GM21381 (cell line): ENCODE results near the gene RFWD3.
"Not testable (repeated sequence)": the region's sequence is repeated elsewhere in the genome, so short reads cannot be mapped to it uniquely, and the experiment has no call there.

Experiments used
- ATAC-seq: cut with Tn5 transposase; IDR thresholded peaks from one replicate; pipeline ENCODE4 v1.9.1; 2021; ENCODE audit warnings: mild to moderate bottlenecking, moderate library complexity; ENCODE audit not compliant: unreplicated experiment

RFWD3 gene, protein sequence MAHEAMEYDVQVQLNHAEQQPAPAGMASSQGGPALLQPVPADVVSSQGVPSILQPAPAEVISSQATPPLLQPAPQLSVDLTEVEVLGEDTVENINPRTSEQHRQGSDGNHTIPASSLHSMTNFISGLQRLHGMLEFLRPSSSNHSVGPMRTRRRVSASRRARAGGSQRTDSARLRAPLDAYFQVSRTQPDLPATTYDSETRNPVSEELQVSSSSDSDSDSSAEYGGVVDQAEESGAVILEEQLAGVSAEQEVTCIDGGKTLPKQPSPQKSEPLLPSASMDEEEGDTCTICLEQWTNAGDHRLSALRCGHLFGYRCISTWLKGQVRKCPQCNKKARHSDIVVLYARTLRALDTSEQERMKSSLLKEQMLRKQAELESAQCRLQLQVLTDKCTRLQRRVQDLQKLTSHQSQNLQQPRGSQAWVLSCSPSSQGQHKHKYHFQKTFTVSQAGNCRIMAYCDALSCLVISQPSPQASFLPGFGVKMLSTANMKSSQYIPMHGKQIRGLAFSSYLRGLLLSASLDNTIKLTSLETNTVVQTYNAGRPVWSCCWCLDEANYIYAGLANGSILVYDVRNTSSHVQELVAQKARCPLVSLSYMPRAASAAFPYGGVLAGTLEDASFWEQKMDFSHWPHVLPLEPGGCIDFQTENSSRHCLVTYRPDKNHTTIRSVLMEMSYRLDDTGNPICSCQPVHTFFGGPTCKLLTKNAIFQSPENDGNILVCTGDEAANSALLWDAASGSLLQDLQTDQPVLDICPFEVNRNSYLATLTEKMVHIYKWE

DNA sequence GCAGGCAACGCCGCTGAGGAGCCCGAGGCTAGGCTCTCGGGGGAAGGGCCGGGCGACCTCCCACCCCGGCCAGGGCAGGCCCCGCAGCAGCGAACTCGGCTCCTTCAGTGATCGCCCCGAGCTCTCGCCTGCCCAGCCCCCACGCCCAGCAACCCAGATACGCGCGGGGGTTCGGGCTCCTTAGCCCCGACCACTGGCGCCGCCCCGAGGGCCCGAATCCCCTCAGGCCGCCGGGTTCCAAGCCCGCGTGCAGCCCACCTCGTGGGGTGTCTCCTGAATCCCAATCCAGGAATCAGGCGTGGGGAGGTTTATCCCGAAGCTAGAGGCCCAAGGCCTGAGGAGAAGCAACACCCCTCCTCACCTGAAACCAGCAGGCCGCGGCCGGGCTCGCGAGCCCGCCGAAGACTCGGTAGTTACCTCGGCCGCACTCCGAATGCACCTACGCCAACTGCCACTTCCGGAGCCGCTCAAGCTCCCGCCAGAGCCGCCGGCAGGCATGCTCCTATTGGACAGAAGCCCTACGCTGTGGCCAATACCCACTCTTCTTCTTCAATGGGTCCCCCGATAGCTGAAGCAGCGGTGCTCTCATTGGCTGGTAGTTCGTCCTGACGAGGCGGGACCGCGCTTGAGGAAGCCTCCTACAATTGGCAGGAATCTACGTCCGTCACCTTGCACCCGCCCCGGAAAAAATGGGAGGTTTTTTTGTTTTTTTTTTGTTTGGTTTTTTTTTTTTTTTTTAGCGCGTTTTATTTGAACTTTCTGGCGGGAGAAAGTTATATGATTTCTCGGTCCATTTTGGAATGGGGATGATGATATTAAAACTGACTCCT, at the start of gene RFWD3:
TSS of gene RFWD3 (minus strand) at position 453 of the 830 bp plus-strand sequence. CDS start 5,428 bp downstream, outside the sequence.
- ATAC-seq, result peak; percentile 100

DNA sequence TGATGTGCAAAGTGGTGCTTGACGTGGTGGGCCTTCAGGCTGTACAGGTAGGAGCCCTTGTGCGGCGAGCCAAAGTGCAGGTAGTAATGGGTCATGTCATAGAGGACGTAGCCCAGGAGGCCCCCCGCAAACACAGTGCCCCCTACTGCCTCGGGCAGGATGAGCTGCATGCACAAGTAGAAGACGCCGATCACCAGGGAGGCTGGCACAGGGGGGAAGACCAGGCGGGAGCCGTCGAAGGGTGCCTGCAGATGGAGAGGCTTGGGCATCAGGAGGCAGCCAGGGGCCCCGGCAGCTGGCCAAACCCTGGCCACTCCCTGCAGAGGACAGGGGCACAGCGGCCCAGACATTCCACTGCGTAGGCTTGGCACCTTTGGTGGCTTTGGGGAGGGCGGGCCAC, 49.7 kb upstream of the RFWD3 start:
- ATAC-seq, result no peak

DNA sequence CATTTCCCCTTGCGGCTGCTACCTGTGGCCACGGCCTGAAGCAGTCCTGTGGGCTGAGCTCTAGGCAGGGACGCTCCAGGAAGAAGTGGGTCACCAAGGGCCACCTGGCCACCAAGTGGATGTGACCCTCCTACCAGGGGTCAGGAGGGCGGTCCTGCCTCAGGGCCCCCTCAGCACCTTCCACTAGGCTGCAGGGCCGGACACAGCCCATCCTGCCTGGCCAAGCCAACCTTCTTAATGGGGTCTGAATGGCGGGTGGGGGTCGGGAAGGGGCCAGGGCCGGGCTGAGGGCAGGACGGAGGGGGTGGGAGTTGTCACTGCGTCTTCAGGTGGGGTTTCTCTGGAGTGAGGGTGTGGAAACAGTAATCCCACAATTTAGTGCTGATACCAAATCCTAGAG, 47.2 kb upstream of the RFWD3 start:
- no peak for ATAC-seq

DNA sequence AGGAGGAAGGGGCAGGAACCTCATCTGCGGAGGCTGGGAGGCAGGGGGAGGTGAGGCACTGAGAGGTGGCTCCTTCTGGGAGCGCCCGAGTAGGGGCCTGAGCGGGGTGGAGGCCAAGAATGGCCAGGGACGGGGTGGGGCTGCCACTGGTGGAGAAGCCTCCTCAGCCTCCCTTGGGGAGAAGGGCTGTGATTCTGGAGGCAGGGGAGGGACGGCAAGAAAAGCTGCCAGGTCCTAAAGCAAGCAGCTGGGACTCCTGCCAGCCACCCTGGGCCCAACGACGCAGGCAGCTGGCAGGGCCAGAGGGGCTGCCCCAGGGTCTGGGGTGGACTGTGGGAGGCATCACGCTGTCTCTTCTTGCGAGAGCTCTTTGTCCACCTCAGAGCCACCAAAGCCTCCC, 46.6 kb upstream of the RFWD3 start:
- no peak for ATAC-seq

DNA sequence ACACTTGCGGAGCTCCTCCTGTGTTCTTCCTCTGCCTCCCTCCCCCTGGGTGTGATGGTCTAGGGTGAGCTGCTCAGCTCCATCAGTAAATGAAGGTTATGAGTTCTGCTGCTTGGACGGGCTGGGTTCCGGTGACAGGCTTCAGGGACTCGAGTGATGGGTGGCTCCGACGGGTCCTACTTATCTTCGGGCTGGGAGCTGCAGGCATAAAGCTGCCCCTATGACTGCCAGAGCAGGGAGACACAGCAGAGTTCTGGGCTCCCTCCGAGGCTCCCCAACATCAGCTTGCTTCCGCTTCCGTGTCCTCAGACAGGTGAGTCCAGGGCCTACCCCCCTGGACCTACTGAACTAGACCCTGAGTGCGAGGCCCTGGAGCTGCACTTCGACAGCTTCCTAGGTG, 45.3 kb upstream of the RFWD3 start:
- ATAC-seq, result no peak

DNA sequence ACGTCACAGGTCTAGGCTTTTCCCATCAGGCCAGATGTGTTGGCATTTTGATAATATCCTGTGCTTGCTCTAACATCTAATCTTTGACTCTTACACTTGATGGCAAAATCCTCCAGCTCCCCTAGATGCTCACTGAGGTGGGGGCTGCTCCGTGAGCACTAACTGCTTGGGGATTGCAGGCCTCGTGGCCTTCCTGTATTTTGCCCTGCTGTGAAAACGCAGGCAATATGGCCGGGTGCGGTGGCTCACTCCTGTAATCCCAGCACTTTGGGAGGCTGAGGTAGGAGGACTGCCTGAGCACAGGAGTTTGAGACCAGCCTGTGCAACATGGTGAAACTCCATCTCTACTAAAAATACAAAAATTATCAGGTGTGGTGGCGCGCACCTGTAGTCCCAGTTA, 43.7 kb upstream of the RFWD3 start:
- ATAC-seq, result no peak

DNA sequence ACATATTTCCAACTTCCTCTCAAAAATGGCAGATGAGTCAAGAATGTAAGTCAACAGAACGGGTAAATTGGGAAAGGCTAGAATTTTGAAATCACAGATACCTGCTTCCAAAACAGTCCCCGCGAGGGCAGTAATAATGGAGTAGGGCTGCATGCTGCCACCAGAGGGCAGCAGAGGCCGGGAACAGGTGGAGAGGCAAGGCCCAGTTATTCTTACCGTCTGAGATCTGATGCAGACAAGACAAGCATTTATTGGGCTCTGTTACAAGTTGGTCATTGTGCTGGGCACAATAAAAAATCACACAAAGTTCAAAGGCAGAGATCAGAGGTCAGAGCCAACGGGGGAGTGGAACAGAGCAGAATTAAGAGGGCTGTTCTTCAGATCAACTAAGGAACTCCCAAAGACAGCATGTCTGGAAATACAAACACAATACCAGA, 42.8 kb upstream of the RFWD3 start:
- ATAC-seq, result peak; percentile 73

DNA sequence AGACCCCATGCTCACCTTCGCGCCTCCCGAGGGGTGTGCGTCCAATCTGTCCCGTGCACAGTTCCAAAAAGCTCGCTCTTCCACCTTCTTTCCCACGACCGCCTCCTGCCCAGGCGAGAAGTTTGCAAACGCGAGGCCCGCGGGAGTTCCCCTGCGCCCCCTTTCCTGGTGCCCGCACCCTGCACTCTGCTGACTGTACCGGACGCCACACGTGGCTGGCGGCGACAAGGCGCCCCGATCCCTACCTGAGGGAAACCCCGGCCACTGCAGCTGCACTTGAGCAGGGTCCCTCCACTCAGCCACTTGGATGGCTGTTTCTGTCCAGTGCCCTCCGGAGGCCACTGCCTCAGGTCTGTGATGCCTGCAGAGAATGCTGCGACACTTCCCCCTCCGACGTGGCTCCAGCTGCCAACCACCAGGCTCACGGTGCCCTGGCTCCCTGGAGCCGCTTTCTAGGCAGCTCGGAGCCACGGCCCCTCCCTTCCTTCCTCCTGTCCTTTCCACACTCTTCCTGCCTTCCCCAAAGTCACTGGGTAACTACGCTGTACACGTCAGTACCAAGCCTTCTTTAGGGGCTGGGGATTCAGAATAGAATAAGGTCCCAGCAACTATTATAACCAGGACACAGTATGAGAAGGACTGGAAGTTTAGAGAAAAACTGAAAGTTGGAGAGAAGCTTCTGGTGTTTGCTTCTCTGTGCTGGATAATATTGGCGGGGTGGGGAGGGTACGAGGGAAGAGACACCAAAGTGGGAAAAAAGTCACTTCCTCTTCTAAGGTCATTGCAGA, 34.0 kb upstream of the RFWD3 start, which contains the start of gene MLKL:
TSS of gene MLKL (minus strand) at position 425 of the 788 bp plus-strand sequence. CDS start 5,105 bp downstream, outside the sequence.
- ATAC-seq, result peak; percentile 53

DNA sequence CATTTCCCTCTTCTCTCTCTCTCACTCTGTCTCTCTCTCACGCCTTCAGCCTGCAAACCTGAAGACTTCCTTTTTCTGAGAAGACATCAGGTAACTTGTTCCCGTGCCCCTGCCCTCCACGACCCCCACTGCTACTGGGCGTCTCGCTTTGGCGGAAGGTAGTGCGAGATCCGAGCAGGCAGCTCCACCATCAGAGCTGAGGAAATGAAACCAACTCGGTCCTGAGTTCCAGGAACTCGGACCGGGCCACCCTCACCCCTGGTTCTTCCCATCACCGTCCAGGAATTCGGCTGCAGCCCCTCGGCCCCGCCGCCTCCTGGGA, 33.4 kb upstream of the RFWD3 start:
- ATAC-seq, result peak; percentile 23

DNA sequence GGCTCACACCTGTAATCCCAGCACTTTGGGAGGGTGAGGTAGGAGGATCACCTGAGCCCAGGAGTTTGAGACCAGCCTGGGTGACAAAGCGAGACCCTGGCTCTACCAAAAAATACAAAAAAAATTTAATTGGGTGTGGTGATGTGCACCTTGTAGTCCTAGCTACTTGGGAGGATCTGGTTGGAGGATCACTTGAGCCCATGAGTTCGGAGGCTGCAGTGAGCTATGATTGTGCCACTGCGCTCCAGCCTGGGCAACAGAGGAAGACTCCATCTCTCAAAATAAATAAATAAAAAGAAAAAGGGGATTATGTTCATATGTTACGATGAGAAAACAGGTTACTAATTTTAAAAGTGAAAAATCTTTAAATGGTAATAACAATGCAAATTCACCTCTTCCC, 33.0 kb upstream of the RFWD3 start:
- no peak for ATAC-seq

DNA sequence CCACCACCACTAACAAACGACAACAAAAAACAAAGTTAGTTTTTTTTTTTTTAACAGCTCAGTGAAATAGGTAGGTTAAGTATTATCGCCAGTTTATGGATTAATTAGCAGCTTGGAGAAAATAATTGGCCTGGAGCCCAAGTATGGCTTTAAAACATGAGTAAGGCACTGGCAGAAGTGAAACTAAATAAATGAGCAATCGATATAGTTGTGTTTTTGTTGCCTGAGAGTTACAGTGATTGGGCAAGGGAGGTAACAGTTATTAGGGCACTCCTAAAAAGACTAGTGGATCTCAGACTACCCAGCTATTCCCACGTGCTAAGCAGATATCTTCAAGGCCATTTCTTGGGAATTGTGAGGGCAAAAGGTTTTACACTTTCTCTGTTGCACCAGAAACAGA, 31.5 kb upstream of the RFWD3 start:
- no peak for ATAC-seq

DNA sequence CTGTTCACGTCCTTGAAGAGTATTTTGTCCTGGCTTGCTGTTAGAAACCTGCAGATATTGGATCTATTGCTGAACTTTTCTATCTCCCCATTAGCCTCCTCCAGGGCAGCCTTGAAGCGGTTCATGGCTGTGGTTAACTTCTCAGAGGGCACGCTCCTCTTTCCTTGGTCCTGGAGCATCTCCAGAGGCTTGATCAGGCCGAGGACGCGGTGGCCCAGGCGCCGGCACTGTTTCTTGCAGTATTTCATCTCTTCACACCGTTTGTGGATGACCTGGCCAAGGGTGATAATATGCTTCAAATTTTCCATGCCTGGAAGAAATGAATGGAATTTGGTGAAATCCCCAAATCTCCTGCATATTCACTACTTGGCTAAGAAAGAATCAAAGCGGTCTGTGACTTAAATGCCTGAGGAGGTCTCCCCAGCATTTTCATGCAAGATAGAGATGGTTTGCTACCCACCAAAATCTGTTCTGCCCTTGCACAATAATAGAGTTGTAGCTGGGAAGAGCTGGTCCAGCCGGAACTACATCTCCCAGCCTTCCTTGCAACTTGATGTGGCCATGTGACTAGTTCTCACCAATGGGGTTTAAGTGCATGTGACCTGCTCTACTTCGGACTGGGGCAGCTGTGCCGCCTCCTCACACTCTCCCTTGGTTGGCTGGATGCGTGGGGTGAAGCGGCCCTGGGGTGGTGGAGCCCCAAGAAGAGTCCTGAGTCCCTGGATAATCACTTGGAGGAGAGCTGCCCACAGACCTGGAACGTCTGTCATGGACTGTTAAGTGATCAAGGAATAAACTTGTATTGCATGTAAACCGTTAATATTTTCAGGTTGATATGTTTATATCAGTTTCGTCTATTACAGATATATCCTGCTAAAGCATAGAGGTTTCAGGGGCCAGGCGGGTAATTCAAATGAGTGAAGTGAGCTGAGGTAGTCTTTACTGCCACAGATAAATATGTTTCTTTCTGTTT, 29.1 kb upstream of the RFWD3 start:
- peak; percentile 76 for ATAC-seq

DNA sequence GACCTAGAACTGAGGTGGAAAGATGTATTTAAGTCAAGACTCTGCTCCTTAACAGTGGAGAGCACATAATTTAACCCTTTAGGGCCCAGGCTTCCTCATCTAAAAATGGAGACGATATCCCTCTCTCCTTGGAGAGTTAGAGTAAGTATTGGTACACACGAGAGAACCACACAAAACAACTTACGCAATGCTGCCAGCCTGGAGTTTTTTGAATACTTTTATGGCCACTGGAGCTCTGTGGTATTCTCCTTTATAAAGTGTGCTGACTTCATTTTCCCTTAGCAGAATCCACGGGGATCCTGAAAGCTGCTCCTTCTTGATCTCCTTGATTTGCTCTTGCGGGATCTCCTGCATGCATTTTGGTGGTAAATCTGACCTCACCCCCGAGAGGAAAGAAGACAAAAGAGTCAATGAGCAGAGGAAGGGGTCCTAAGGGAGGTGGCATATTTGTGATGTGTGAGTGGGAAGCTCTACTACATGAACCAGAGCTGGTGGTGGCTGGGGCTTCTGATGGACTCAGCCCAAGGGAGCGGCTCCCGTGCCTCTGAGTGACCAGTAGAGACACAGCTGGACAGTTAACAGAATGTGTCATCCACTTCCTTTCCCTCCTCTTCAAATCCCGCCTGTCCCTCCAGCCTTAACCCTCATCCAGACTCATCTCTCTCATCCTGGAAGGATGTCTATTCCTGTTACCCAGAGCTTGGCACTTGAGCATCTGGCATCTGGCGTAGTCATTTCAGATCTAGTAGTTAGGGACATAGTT, 24.6 kb upstream of the RFWD3 start:
- no peak for ATAC-seq

DNA sequence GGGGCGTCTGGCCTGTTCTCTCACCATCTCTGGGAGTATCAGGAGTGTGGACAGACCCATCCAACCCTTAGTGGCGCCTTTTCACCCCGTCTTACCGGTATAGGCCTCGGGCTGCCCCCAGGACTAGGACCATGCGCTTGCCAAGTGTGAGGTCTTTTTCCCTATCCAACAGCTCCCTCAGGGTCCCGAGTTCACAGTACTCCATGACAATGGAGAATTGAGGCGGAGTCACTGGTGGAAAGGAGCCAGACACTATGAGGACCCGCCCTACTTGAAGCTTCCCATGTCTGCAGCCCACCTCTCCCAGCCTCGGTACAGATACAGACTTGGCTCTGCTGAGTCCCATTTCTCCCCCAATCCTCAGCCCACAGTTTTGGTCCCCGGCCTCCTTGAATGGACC, 15.9 kb upstream of the RFWD3 start:
- no peak for ATAC-seq

DNA sequence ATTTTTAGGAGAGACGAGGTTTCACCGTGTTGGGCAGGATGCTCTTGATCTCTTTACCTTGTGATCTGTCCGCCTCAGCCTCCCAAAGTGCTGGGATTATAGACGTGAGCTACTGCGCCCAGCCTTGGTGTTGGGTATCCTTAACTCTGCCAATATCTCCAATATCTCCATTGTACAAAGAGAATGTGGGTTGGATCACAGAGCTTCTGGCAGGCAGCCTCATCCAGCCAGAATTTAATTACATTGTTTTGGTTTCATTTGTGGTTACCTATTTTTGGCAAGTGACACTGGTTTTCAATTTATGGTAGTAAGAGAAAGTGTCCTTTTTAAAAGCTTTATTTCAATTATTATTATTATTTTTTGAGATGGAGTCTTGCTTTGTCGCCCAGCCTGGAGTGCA, 14.0 kb upstream of the RFWD3 start:
- ATAC-seq, result no peak

DNA sequence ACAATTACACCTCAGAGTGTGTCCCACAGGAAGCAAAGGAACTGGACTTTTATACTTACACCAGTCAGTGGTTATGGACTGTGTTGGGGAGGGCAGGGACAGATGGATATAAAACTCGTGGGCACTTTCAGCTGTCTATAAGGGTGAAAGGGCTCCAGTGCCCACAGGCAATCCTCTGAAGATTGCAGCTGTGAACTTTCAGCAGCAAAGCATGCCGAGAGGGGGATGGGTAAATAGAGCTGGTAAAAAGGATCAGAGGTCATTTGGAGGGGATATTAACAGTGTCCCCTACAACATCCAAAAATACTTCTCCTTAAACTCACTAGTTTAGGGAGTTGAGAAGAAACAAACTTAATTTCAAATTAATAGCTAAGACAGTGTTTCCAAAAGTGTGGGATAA, 13.3 kb upstream of the RFWD3 start:
- no peak for ATAC-seq

DNA sequence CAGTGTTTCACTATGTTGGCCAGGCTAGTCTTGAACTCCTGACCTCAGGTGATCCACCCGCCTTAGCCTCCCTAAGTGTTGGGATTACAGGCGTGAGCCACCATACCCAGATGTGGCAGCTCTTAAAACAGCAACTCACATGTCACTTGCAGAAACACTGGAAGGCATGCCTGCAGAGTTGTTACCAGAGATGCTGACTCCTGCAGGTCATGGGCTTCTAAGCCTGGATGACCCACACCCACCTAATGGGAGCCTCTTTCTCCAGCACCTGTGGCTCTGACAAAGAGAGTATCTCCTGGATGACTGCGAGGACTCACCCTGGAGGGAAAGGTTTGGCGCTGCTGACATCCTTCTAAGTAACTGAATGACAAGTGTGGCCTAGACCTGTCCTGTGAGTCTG, 11.2 kb upstream of the RFWD3 start:
- no peak for ATAC-seq

DNA sequence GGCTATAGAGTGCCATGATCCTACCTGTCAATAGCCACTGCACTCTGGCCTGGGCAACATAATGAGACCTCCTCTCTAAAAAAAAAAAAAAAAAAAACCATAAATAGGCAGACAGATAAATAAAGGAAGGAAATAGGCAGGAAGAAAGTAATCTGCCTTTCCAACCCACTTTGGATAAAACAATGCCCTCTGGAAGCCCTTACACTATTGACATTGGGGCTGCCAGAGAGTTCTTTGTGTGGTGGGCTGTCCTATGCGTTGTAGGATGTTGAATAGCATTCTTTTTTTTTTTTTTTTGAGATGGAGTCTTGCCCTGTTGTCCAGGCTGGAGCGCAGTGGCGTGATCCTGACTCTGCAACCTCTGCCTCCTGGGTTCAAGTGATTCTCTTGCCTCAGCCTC, 7.2 kb upstream of the RFWD3 start:
- no peak for ATAC-seq

DNA sequence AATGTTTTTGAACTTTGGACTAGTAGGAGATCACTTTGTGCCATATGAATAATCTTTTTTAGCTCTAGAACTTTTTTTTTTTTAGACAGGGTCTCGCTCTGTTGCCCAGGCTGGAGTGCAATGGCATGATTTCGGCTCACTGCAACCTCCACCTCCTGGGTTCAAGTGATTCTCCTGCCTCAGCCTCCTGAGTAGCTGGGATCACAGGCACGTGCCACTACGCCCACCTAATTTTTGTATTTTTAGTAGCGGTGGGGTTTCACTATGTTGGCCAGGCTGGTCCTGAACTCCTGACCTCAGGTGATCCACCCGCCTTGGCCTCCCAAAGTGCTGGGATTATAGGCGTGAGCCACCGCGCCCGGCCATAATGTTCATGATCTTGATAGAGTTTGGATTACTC, 2.2 kb upstream of the RFWD3 start:
- ATAC-seq, result not testable (repeated sequence)
